IMR-90 (cell line): ENCODE measurements around the gene CTNS. TPM values are rescaled to one million over a fixed set of nuclear protein-coding genes. Genes with fewer than 3 reads are reported as not detected.

ENCODE experiments used
- ATAC-seq: fragments of 200-7000 bp; cut with Tn5 transposase; 2 replicates; pipeline ENCODE4 v1.9.1; 2020; ENCODE audit warnings: low read depth, mild to moderate bottlenecking, moderate library complexity
- BruUV-seq: library from RNA; stranded (reverse); fragments of 400-500 nt; replicated peaks from 2 replicates; lab custom pipeline; 2021; lab: Mats Ljungman, UMichigan
- CTCF ChIA-PET: fragments of 300-600 bp; formaldehyde crosslinking; extraction: SDS; loops from one replicate; lab custom pipeline; 2021; ENCODE audit warnings: antibody characterized with exemption; lab: Yijun Ruan, JAX
- POLR2A ChIA-PET: fragments of 300-600 bp; sonication (Branson Sonifier 250); formaldehyde crosslinking; loops from one replicate; lab custom pipeline; 2022; ENCODE audit warnings: antibody characterized with exemption; ENCODE audit not compliant: unreplicated experiment; lab: Charles Lee
- DNase-seq: peaks from one replicate; pipeline ENCODE4 v3.0.0; 2013
- H2AFZ ChIP-seq: replicated peaks from 2 replicates; pipeline ENCODE3; 2013; ENCODE audit warnings: low read length, mild to moderate bottlenecking; ENCODE audit not compliant: poor library complexity
- H2AK5ac ChIP-seq: 2 replicates; pipeline ENCODE4 v1.6.1; 2013; ENCODE audit warnings: low read depth, low read length, inconsistent platforms
- H2AK9ac ChIP-seq: replicated peaks from 2 replicates; pipeline ENCODE3; 2013; ENCODE audit warnings: mild to moderate bottlenecking, low read depth, low read length, moderate library complexity; ENCODE audit not compliant: poor library complexity
- H2BK120ac ChIP-seq: 2 replicates; pipeline ENCODE4 v1.6.1; 2013; ENCODE audit warnings: low read depth, low read length, inconsistent platforms
- H2BK15ac ChIP-seq: 3 replicates; pipeline ENCODE4 v1.6.1; 2013; ENCODE audit warnings: low read depth, low read length, inconsistent platforms
- H2BK20ac ChIP-seq: 2 replicates; pipeline ENCODE4 v1.6.1; 2013; ENCODE audit warnings: low read depth, mild to moderate bottlenecking, inconsistent platforms, low read length, moderate library complexity
- H2BK5ac ChIP-seq: 2 replicates; pipeline ENCODE4 v1.6.1; 2013; ENCODE audit warnings: mild to moderate bottlenecking, low read depth, low read length, inconsistent platforms; ENCODE audit not compliant: poor library complexity, severe bottlenecking
- H3K14ac ChIP-seq: replicated peaks from 2 replicates; pipeline ENCODE4 v1.6.1; 2013; ENCODE audit warnings: low read depth, low read length, inconsistent platforms
- H3K18ac ChIP-seq: 2 replicates; pipeline ENCODE4 v1.6.1; 2013; ENCODE audit warnings: low read depth, low read length, control low read depth
- H3K23ac ChIP-seq: 2 replicates; pipeline ENCODE4 v1.6.1; 2013; ENCODE audit warnings: low read depth, low read length, inconsistent platforms
- H3K27ac ChIP-seq: 2 replicates; pipeline ENCODE4 v1.5.1; 2013; ENCODE audit warnings: mild to moderate bottlenecking, control low read depth, low read length; ENCODE audit not compliant: insufficient read depth
- H3K27me3 ChIP-seq: 2 replicates; pipeline ENCODE4 v1.6.1; 2013; ENCODE audit warnings: low read length; ENCODE audit not compliant: control insufficient read depth, insufficient read depth
- H3K36me3 ChIP-seq: 2 replicates; pipeline ENCODE4 v1.6.1; 2013; ENCODE audit warnings: low read length, mixed read lengths; ENCODE audit not compliant: control insufficient read depth, insufficient read depth
- H3K4ac ChIP-seq: 2 replicates; pipeline ENCODE4 v1.6.1; 2013; ENCODE audit warnings: low read depth, low read length, inconsistent platforms
- H3K4me1 ChIP-seq: 2 replicates; pipeline ENCODE4 v1.6.1; 2013; ENCODE audit warnings: low read length, mixed read lengths; ENCODE audit not compliant: control insufficient read depth, insufficient read depth
- H3K4me2 ChIP-seq: 2 replicates; pipeline ENCODE4 v1.6.1; 2013; ENCODE audit warnings: low read depth, mild to moderate bottlenecking, control low read depth, low read length, moderate library complexity
- H3K4me3 ChIP-seq: 2 replicates; pipeline ENCODE4 v1.5.1; 2013; ENCODE audit warnings: low read depth, mild to moderate bottlenecking, control low read depth, low read length, moderate library complexity; ENCODE audit not compliant: insufficient read depth
- H3K56ac ChIP-seq: 2 replicates; pipeline ENCODE4 v1.6.1; 2013; ENCODE audit warnings: low read length, inconsistent platforms; ENCODE audit not compliant: insufficient read depth; ENCODE audit errors: extremely low read depth
- H3K79me1 ChIP-seq, 2 experiments: 2 replicates each; pipeline ENCODE4 v1.6.1; 2013; ENCODE audit warnings: low read length in 2 of 2, inconsistent platforms in 1 of 2, low read depth in 1 of 2
- H3K9ac ChIP-seq: 2 replicates; pipeline ENCODE4 v1.6.1; 2013; ENCODE audit warnings: low read depth, low read length, control low read depth
- H3K9me1 ChIP-seq: 2 replicates; pipeline ENCODE4 v1.6.1; 2013; ENCODE audit warnings: low read length, inconsistent platforms; ENCODE audit not compliant: insufficient read depth
- H3K9me3 ChIP-seq: 2 replicates; pipeline ENCODE4 v1.6.1; 2013; ENCODE audit warnings: low read length; ENCODE audit not compliant: control insufficient read depth, insufficient read depth
- H4K20me1 ChIP-seq: 2 replicates; pipeline ENCODE4 v1.6.1; 2013; ENCODE audit warnings: low read length, inconsistent platforms; ENCODE audit not compliant: insufficient read depth
- H4K5ac ChIP-seq: 2 replicates; pipeline ENCODE4 v1.6.1; 2013; ENCODE audit warnings: mild to moderate bottlenecking, low read depth, low read length, control low read depth
- H4K8ac ChIP-seq, 2 experiments: 2 replicates each; pipeline ENCODE4 v1.6.1; 2013; ENCODE audit warnings: low read depth in 2 of 2, low read length in 2 of 2, control low read depth in 1 of 2, inconsistent platforms in 1 of 2
- H4K91ac ChIP-seq: 2 replicates; pipeline ENCODE4 v1.6.1; 2013; ENCODE audit warnings: low read depth, low read length, inconsistent platforms; ENCODE audit not compliant: insufficient read depth
- BHLHE40 ChIP-seq: fragments of 150-350 bp; IDR thresholded peaks from 2 replicates; pipeline ENCODE4 v1.6.1; 2016; ENCODE audit warnings: mild to moderate bottlenecking, low read depth, low read length
- CEBPB ChIP-seq: IDR thresholded peaks from 2 replicates; pipeline ENCODE4 v1.6.1; 2012; ENCODE audit warnings: low read depth, low read length, improper control_type of control experiment
- CHD1 ChIP-seq: IDR thresholded peaks from 2 replicates; pipeline ENCODE4 v1.6.1; 2012; ENCODE audit warnings: low read depth, low read length, improper control_type of control experiment
- CTCF ChIP-seq: conservative IDR thresholded peaks from 2 replicates; pipeline ENCODE4 v1.5.1; 2012; ENCODE audit warnings: mild to moderate bottlenecking, low read depth, low read length, improper control_type of control experiment
- ELK1 ChIP-seq: fragments of 150-350 bp; IDR thresholded peaks from 2 replicates; pipeline ENCODE4 v1.6.1; 2016; ENCODE audit warnings: low read depth, mild to moderate bottlenecking, low read length, moderate library complexity, borderline replicate concordance
- FOS ChIP-seq: fragments of 150-350 bp; IDR thresholded peaks from 2 replicates; pipeline ENCODE4 v1.6.1; 2016; ENCODE audit warnings: low read depth, low read length
- MAFK ChIP-seq: IDR thresholded peaks from 2 replicates; pipeline ENCODE4 v1.6.1; 2012; ENCODE audit warnings: low read depth, low read length, improper control_type of control experiment
- MAZ ChIP-seq: IDR thresholded peaks from 2 replicates; pipeline ENCODE4 v1.6.1; 2012; ENCODE audit warnings: low read depth, mild to moderate bottlenecking, low read length, improper control_type of control experiment, moderate library complexity, borderline replicate concordance
- MXI1 ChIP-seq: IDR thresholded peaks from 2 replicates; pipeline ENCODE4 v1.6.1; 2012; ENCODE audit warnings: low read depth, mild to moderate bottlenecking, low read length, moderate library complexity, borderline replicate concordance
- NFE2L2 ChIP-seq: fragments of 150-350 bp; IDR thresholded peaks from 2 replicates; pipeline ENCODE4 v1.6.1; 2016; ENCODE audit warnings: low read depth, mild to moderate bottlenecking, low read length
- POLR2A ChIP-seq: IDR thresholded peaks from 2 replicates; pipeline ENCODE4 v1.6.1; 2012; ENCODE audit warnings: mild to moderate bottlenecking, low read depth, low read length
- RAD21 ChIP-seq: IDR thresholded peaks from 2 replicates; pipeline ENCODE4 v1.6.1; 2012; ENCODE audit warnings: low read length, improper control_type of control experiment
- RCOR1 ChIP-seq: IDR thresholded peaks from 2 replicates; pipeline ENCODE4 v1.6.1; 2012; ENCODE audit warnings: mild to moderate bottlenecking, low read length, improper control_type of control experiment; ENCODE audit not compliant: insufficient replicate concordance
- RFX5 ChIP-seq: IDR thresholded peaks from 2 replicates; pipeline ENCODE4 v1.8.0; 2012; ENCODE audit warnings: low read depth, mild to moderate bottlenecking, low read length, moderate library complexity
- SMC3 ChIP-seq: fragments of 150-350 bp; IDR thresholded peaks from 2 replicates; pipeline ENCODE4 v1.6.1; 2016; ENCODE audit warnings: low read depth, mild to moderate bottlenecking, antibody characterized with exemption, low read length, moderate library complexity
- USF2 ChIP-seq: fragments of 150-350 bp; IDR thresholded peaks from 2 replicates; pipeline ENCODE4 v1.6.1; 2017; ENCODE audit warnings: mild to moderate bottlenecking, antibody characterized with exemption, low read length, low read depth
- WGBS, 2 experiments: methylation state at CpG; one replicate each; pipeline versions ENCODE4 v1.1.5 to v1.1.7; 2013; ENCODE audit warnings: missing lambda C conversion rate in 2 of 2; ENCODE audit not compliant: insufficient read length in 1 of 2; ENCODE audit errors: extremely low coverage in 2 of 2; 5-methylcytosine and 5-hydroxymethylcytosine counted together
- dilution Hi-C: fragments of 300-500 bp; cut with HindIII; formaldehyde crosslinking; loops from one replicate; pipeline ENCODE4 v1.14.3; 2018; ENCODE audit warnings: low sequenced_read_pairs; ENCODE audit not compliant: unreplicated experiment
- in situ Hi-C: fragments of 300-500 bp; cut with MboI; formaldehyde crosslinking; loops from 3 replicates; pipeline ENCODE4 v1.14.3; 2019; ENCODE audit warnings: low sequenced_read_pairs, inconsistent platforms, mixed read lengths
- intact Hi-C: fragments of 100-400 bp; cut with micrococcal nuclease; formaldehyde crosslinking; loops from 2 replicates; pipeline ENCODE4 v1.10.0; 2022
- polyA plus RNA-seq, 3 experiments: library from polyadenylated mRNA; depleted of rRNA; stranded (reverse); fragments of >200 nt; gene quantifications; 2 replicates each; pipeline ENCODE4 v1.2.3, GENCODE V29; 2012; ENCODE audit warnings: low replicate concordance in 1 of 3
- total RNA-seq: library from RNA; depleted of rRNA; stranded (reverse); fragments of >200 nt; gene quantifications from 2 replicates; pipeline ENCODE4 v1.2.3, GENCODE V29; 2012

Gene CTNS
- total and polyA plus RNA-seq, 2 of the 4 experiments (the other 2 are of a cell fraction), result 4.7 to 5.3 TPM

- no peak overlapping the region for H4K91ac ChIP-seq
- no peak overlapping the region for H2AK9ac ChIP-seq
- H3K18ac ChIP-seq, result no peak overlapping the region
- H3K4me1 ChIP-seq, result peaks cover 1% of the 10 kb centered on the region; the same call in 1 of the 2 replicates
- H2BK20ac ChIP-seq, result no peak overlapping the region
- no peak for ATAC-seq
- in situ Hi-C loops (loop anchor here (10.0 kb wide), 2 partner anchors 601 to 811 kb away; no protein-coding TSS in a partner anchor), intact Hi-C loops (loop anchor here (5.0 kb wide), 1 partner anchor 598 kb away; no protein-coding TSS in a partner anchor), dilution Hi-C loops (no loop called here)
- TF ChIP-seq FOS (no peak), RFX5 (no peak), SMC3 (no peak), NFE2L2 (no peak), MXI1 (no peak), CEBPB (no peak), RAD21 (no peak), POLR2A (no peak), MAFK (no peak), CTCF (no peak), BHLHE40 (no peak), ELK1 (no peak), MAZ (no peak), CHD1 (no peak), USF2 (no peak), RCOR1 (no peak)
- no peak for DNase-seq
- no peak overlapping the region for H2BK15ac ChIP-seq
- H3K4ac ChIP-seq, result no peak overlapping the region
- no peak overlapping the region for H2AFZ ChIP-seq
- no peak overlapping the region for H3K56ac ChIP-seq
- H3K4me3 ChIP-seq, result no peak overlapping the region
- CTCF ChIA-PET, result no interaction called here
- no peak overlapping the region for H4K8ac ChIP-seq
- no peak overlapping the region for H4K5ac ChIP-seq
- H2BK120ac ChIP-seq, result no peak overlapping the region
- H3K36me3 ChIP-seq, result peaks cover 26% of the 10 kb centered on the region
- peaks cover 2% of the 10 kb centered on the region; the same call in 1 of the 2 replicates for H3K9me1 ChIP-seq
- no peak overlapping the region for H2BK5ac ChIP-seq
- H4K20me1 ChIP-seq, result peaks cover 2% of the 10 kb centered on the region; the same call in 1 of the 2 replicates
- H3K9ac ChIP-seq, result no peak overlapping the region
- no peak overlapping the region for H2AK5ac ChIP-seq
- H3K79me1 ChIP-seq, result peaks cover 0 to 4% of the 10 kb centered on the region in 2 experiments; a peak in 1 of 4 replicates
- no peak overlapping the region for H3K14ac ChIP-seq
- H3K23ac ChIP-seq, result no peak overlapping the region
- no peaks in the 10 kb centered on the region for H3K27me3 ChIP-seq
- H3K4me2 ChIP-seq, result no peak overlapping the region
- no peaks in the 10 kb centered on the region for H3K9me3 ChIP-seq
- BruUV-seq, result no TSS peak
- POLR2A ChIA-PET, result no interaction called here
- H3K27ac ChIP-seq, result no peak overlapping the region
- WGBS, 2 experiments, result 39% methylated on average over 2 of the region's 5 CpGs; no CpG with 5 or more reads in 1 of the 2 experiments
Measured at GRCh38 chr17:3645310-3645709, 8.8 kb downstream of the CTNS start.
